SH-SY5Y (cell line): ENCODE data around the gene VAV3.

Experiments
- GATA2 ChIP-seq: IDR thresholded peaks from 2 replicates; pipeline ENCODE4 v1.6.1; 2011; ENCODE audit warnings: mild to moderate bottlenecking, low read depth, low read length
- GATA3 ChIP-seq: IDR thresholded peaks from 2 replicates; pipeline ENCODE4 v1.6.1; 2011; ENCODE audit warnings: low read depth, mild to moderate bottlenecking, low read length, moderate library complexity

DNA sequence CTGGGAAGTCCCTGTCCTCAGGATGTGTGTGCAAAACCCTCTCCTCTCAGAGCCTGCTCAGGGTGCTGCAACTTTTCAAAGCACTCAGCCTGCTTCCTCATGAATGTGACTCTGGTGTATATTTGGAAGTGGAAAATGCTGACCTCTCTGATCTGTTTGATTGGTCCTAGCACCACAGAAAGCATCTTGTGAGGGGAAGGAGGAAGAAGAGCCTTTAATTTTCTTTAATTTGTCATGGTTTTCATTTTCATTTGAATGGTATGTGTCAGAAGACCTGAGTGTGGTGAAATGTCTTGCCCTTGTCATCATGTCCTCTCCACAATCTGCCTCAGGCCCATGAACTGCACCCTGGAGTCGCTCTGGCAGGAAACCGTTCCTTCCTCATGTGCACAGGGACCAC lies 440.7 kb downstream of the VAV3 start:
- no peak for TF ChIP-seq GATA2
- no peak for TF ChIP-seq GATA3
